NOMO-1 treated with dmso at 0.1 percent for 144 hours (cell line): Measurements from ENCODE around the gene RGS17.

Experiments
- DNase-seq: peaks from one replicate; lab custom pipeline; 2025; ENCODE audit not compliant: unreplicated experiment; lab: John Stamatoyannopoulos, UW

The RGS17 gene

DNA sequence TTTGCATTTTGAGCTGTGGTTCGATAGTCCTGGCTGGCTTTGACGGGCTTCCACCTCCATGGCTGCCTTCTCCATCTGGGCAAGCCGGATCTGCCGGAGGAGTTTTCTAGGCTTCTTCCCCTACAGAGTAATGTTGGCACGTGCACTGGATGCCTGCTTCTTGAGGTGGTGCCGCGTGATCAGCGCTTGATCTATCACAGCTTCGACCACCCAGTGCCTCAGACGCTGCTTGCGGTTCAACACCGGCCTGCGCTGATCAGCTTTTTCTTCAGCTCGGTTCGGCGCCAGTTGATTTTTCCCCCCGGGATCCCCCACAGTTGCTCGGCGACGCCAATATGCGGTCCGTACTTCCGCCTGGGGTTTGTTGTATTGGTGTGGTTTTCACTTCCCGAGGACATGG, 171.7 kb downstream of the RGS17 start:
- no peak for DNase-seq

DNA sequence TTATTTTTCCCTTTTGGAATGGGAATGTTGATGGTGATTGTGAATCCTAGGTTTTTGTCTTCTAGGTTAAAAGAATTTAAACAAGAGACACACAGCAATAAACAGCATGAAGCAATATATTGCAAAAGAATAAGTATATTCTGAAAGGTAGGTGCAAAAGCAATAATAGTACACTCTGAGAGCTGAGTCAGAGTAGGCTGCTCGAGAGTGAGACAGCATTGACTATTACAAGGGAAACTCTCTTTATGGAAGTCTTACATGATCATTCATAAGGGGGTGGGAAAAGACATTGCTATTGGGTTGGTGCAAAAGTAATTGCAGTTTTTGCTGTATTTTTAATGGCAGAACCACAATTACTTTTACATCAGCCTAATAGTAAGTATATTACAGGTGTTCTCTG, 173.3 kb downstream of the RGS17 start:
- DNase-seq, result no peak
